Measurements from ENCODE around the gene ECHDC3. TPM values are rescaled to one million over a fixed set of nuclear protein-coding genes. Genes with fewer than 3 reads are reported as not detected.
"Not testable (repeated sequence)": the region's sequence is repeated elsewhere in the genome, so short reads cannot be mapped to it uniquely, and the experiment has no call there.

The ECHDC3 gene
- total and polyA plus RNA-seq, 2 of the 8 experiments (the other 6 are each of a cell fraction or from before 2014, with no cell fraction given) = 15.6 to 19.9 TPM

GRCh38 chr10:11736767-11737166 lies 5.4 kb upstream of the ECHDC3 start:
- H2BK15ac ChIP-seq (ENCODE audit: low read length); H3K14ac ChIP-seq (ENCODE audit: insufficient read length); H3K4ac ChIP-seq (replicated peaks; ENCODE audit: insufficient read length, low read depth, low read length); H3K9me3 ChIP-seq (ENCODE audit: insufficient read depth in 2 of 2, low read depth in 1 of 2, low read length in 1 of 2); FAIRE-seq; H4K5ac ChIP-seq (ENCODE audit: insufficient read length, low read depth, low read length); H3K27ac ChIP-seq (ENCODE audit: low read depth, low read length); H2BK20ac ChIP-seq (ENCODE audit: low read length); H3K79me1 ChIP-seq (ENCODE audit: low read depth, low read length); H3K23ac ChIP-seq (ENCODE audit: insufficient read length); H4K8ac ChIP-seq (ENCODE audit: extremely low read depth, insufficient read depth, low read length); H4K20me1 ChIP-seq (replicated peaks in 1 of 2; ENCODE audit: control insufficient read depth in 1 of 2, insufficient read depth in 2 of 2, low read length in 2 of 2); H4K91ac ChIP-seq (replicated peaks; ENCODE audit: insufficient read length, low read length); H3K9ac ChIP-seq (replicated peaks in 1 of 4; ENCODE audit: extremely low read depth in 1 of 4, low read depth in 3 of 4, low read length in 3 of 4); H3K79me2 ChIP-seq (ENCODE audit: control insufficient read depth in 1 of 2, insufficient read depth in 2 of 2, low read length in 2 of 2); H2BK12ac ChIP-seq (ENCODE audit: low read depth, low read length); H2AK5ac ChIP-seq (ENCODE audit: low read depth, low read length); H3K23me2 ChIP-seq (ENCODE audit: low read depth, low read length); H3K27me3 ChIP-seq (replicated peaks in 1 of 4; ENCODE audit: control insufficient read depth in 3 of 4, extremely low read depth in 1 of 4, insufficient read depth in 3 of 4, low read length in 3 of 4); H2BK120ac ChIP-seq (replicated peaks; ENCODE audit: low read depth, low read length); H3K36me3 ChIP-seq (ENCODE audit: control insufficient read depth in 2 of 4, insufficient read depth in 4 of 4, low read length in 3 of 4); H3K4me1 ChIP-seq (replicated peaks in 1 of 4; ENCODE audit: control insufficient read depth in 3 of 4, insufficient read depth in 4 of 4, low read length in 3 of 4); DNase-seq (ENCODE audit: low read depth in 1 of 2, low spot score in 2 of 2); H3K18ac ChIP-seq (ENCODE audit: extremely low read depth, low read length); H3K56ac ChIP-seq (replicated peaks; ENCODE audit: insufficient read length, low read depth, low read length); H2BK5ac ChIP-seq (ENCODE audit: low read depth, low read length); H2AFZ ChIP-seq (ENCODE audit: low read length): not testable (repeated sequence)
- 0 out of 8 replicates have a peak overlapping the region, but pooled peaks of 1 of the 4 experiments have one; percentile 38 for H3K4me3 ChIP-seq (ENCODE audit: extremely low read depth in 1 of 4, insufficient read depth in 2 of 4, low read depth in 3 of 4, low read length in 4 of 4)
- CTCF ChIA-PET (ENCODE audit: partially characterized antibody) = interaction anchor here (0.9 to 1.2 kb wide), 2 partner anchors 12 to 21 kb away, joined by 3 read pairs; no protein-coding TSS in a partner anchor
- no CpG with 5 or more reads among the region's 15 CpGs for WGBS, 2 experiments (ENCODE audit: extremely low coverage in 1 of 2, insufficient coverage in 1 of 2, insufficient read length in 1 of 2, insufficient replicate concordance in 2 of 2, low coverage in 1 of 2, low lambda C conversion rate in 2 of 2, missing lambda C conversion rate in 1 of 2)
- peak overlapping the region in 1 of 2 experiments; percentile 87; a peak in 1 of 4 replicates for H3K4me2 ChIP-seq (ENCODE audit: insufficient read depth in 1 of 2, low read depth in 2 of 2, low read length in 2 of 2)
- POLR2A ChIA-PET (ENCODE audit: partially characterized antibody) = interaction anchor here (0.6 to 1.2 kb wide), 2 partner anchors 16 to 28 kb away, joined by 3 read pairs; no protein-coding TSS in a partner anchor

Data from H1 (cell line).